H9 (cell line): ENCODE measurements around the gene SSBP3. TPM values are rescaled to one million over a fixed set of nuclear protein-coding genes. Genes with fewer than 3 reads are reported as not detected.

Experiments
- DNase-seq: peaks from one replicate; pipeline ENCODE4 v3.0.0-alpha.2; 2017
- H2AFZ ChIP-seq: one replicate; pipeline ENCODE4 v1.6.1; 2013; ENCODE audit warnings: mild to moderate bottlenecking, low read length, control low read depth, moderate library complexity
- H2AK5ac ChIP-seq: 2 replicates; pipeline ENCODE4 v1.6.1; 2013; ENCODE audit warnings: low read length, control low read depth, mixed read lengths; ENCODE audit not compliant: insufficient read length
- H2BK120ac ChIP-seq: one replicate; pipeline ENCODE4 v1.6.1; 2013; ENCODE audit warnings: low read depth, mild to moderate bottlenecking, low read length, control low read depth, inconsistent platforms; ENCODE audit not compliant: poor library complexity, severe bottlenecking
- H2BK12ac ChIP-seq: 2 replicates; pipeline ENCODE4 v1.6.1; 2013; ENCODE audit warnings: low read length, control low read depth, mixed read lengths, low read depth; ENCODE audit not compliant: insufficient read length
- H2BK15ac ChIP-seq: 2 replicates; pipeline ENCODE4 v1.6.1; 2013; ENCODE audit warnings: low read depth, low read length, control low read depth
- H2BK20ac ChIP-seq: one replicate; pipeline ENCODE4 v1.6.1; 2013; ENCODE audit warnings: low read depth, mild to moderate bottlenecking, low read length, control low read depth, inconsistent platforms; ENCODE audit not compliant: poor library complexity, severe bottlenecking
- H2BK5ac ChIP-seq: 2 replicates; pipeline ENCODE4 v1.6.1; 2013; ENCODE audit warnings: low read length, control low read depth, mixed read lengths; ENCODE audit not compliant: insufficient read length
- H3K14ac ChIP-seq: 2 replicates; pipeline ENCODE4 v1.6.1; 2013; ENCODE audit warnings: low read length, control low read depth; ENCODE audit not compliant: insufficient read depth
- H3K18ac ChIP-seq: 2 replicates; pipeline ENCODE4 v1.6.1; 2013; ENCODE audit warnings: low read depth, mild to moderate bottlenecking, mixed read lengths, low read length, control low read depth; ENCODE audit not compliant: insufficient read length
- H3K23ac ChIP-seq: 2 replicates; pipeline ENCODE4 v1.6.1; 2013; ENCODE audit warnings: low read length, control low read depth, mixed read lengths, low read depth; ENCODE audit not compliant: insufficient read length
- H3K23me2 ChIP-seq: 2 replicates; pipeline ENCODE4 v1.6.1; 2013; ENCODE audit warnings: low read depth, mild to moderate bottlenecking, mixed read lengths, low read length, control low read depth; ENCODE audit not compliant: insufficient read length, poor library complexity, severe bottlenecking
- H3K27ac ChIP-seq: 2 replicates; pipeline ENCODE4 v1.5.1; 2013; ENCODE audit warnings: low read length, control low read depth, mixed read lengths, low read depth; ENCODE audit not compliant: insufficient read length
- H3K27me3 ChIP-seq: 2 replicates; pipeline ENCODE4 v1.6.1; 2013; ENCODE audit warnings: low read length, control low read depth, inconsistent platforms; ENCODE audit not compliant: insufficient read depth
- H3K4ac ChIP-seq: 2 replicates; pipeline ENCODE4 v1.6.1; 2013; ENCODE audit warnings: low read depth, mild to moderate bottlenecking, control low read depth, inconsistent platforms, low read length, moderate library complexity
- H3K4me1 ChIP-seq: 2 replicates; pipeline ENCODE4 v1.6.1; 2013; ENCODE audit warnings: low read length, control low read depth, inconsistent platforms; ENCODE audit not compliant: insufficient read depth
- H3K4me2 ChIP-seq: 2 replicates; pipeline ENCODE4 v1.6.1; 2013; ENCODE audit warnings: low read length, control low read depth, mixed read lengths; ENCODE audit not compliant: insufficient read length, insufficient read depth
- H3K56ac ChIP-seq: 2 replicates; pipeline ENCODE4 v1.6.1; 2013; ENCODE audit warnings: low read depth, mild to moderate bottlenecking, mixed read lengths, low read length, control low read depth; ENCODE audit not compliant: insufficient read length
- H3K79me1 ChIP-seq: 2 replicates; pipeline ENCODE4 v1.6.1; 2013; ENCODE audit warnings: low read depth, mild to moderate bottlenecking, moderate library complexity, low read length, control low read depth, inconsistent platforms; ENCODE audit not compliant: insufficient read depth, poor library complexity, severe bottlenecking
- H3K79me2 ChIP-seq: 2 replicates; pipeline ENCODE4 v1.6.1; 2013; ENCODE audit warnings: low read length, control low read depth, inconsistent platforms; ENCODE audit not compliant: insufficient read depth
- H3K9ac ChIP-seq: 2 replicates; pipeline ENCODE4 v1.6.1; 2013; ENCODE audit warnings: low read length, control low read depth, mixed read lengths; ENCODE audit not compliant: insufficient read length; ENCODE audit errors: extremely low read depth
- H3K9me3 ChIP-seq: one replicate; pipeline ENCODE4 v1.6.1; 2013; ENCODE audit warnings: low read depth, low read length, inconsistent platforms; ENCODE audit not compliant: control insufficient read depth
- H3T11ph ChIP-seq: one replicate; pipeline ENCODE4 v1.6.1; 2013; ENCODE audit warnings: mild to moderate bottlenecking, low read length, control low read depth, inconsistent platforms
- H4K20me1 ChIP-seq: one replicate; pipeline ENCODE4 v1.6.1; 2013; ENCODE audit not compliant: control insufficient read depth, insufficient read length, insufficient read depth
- H4K5ac ChIP-seq: 2 replicates; pipeline ENCODE4 v1.6.1; 2013; ENCODE audit warnings: low read depth, mild to moderate bottlenecking, mixed read lengths, low read length, control low read depth; ENCODE audit not compliant: insufficient read length
- H4K8ac ChIP-seq: replicated peaks from 2 replicates; pipeline ENCODE4 v1.6.1; 2013; ENCODE audit warnings: low read length, control low read depth, mixed read lengths, low read depth; ENCODE audit not compliant: insufficient read length
- H4K91ac ChIP-seq: 2 replicates; pipeline ENCODE4 v1.6.1; 2013; ENCODE audit warnings: low read depth, mild to moderate bottlenecking, moderate library complexity, mixed read lengths, low read length, control low read depth; ENCODE audit not compliant: insufficient read length
- H3K27ac Mint-ChIP-seq, 3 experiments: 2 replicates in 2 of 3; 3 replicates in 1 of 3; pipeline ENCODE4 v1.8.0; 2020 to 2021; ENCODE audit warnings: mixed read lengths in 3 of 3, mild to moderate bottlenecking in 1 of 3, moderate library complexity in 1 of 3
- H3K27me3 Mint-ChIP-seq: 2 replicates; pipeline ENCODE4 v1.8.0; 2021; ENCODE audit warnings: low read depth, mild to moderate bottlenecking, moderate library complexity, mixed read lengths
- H3K36me3 Mint-ChIP-seq, 3 experiments: 2 replicates in 2 of 3; 3 replicates in 1 of 3; pipeline ENCODE4 v1.8.0; 2020 to 2021; ENCODE audit warnings: low read depth in 3 of 3, mixed read lengths in 3 of 3; ENCODE audit not compliant: insufficient read depth in 1 of 3
- H3K4me1 Mint-ChIP-seq, 2 experiments: 2 replicates each; pipeline ENCODE4 v1.8.0; 2020; ENCODE audit warnings: mixed read lengths in 2 of 2
- H3K4me3 Mint-ChIP-seq, 2 experiments: 2 replicates in 1 of 2; 3 replicates in 1 of 2; pipeline ENCODE4 v1.8.0; 2020 to 2021; ENCODE audit warnings: mild to moderate bottlenecking in 2 of 2, mixed read lengths in 2 of 2, moderate library complexity in 1 of 2
- H3K9me3 Mint-ChIP-seq, 2 experiments: 2 replicates in 1 of 2; 3 replicates in 1 of 2; pipeline ENCODE4 v1.8.0; 2020; ENCODE audit warnings: mild to moderate bottlenecking in 2 of 2, mixed read lengths in 2 of 2, moderate library complexity in 1 of 2
- WGBS: extraction: QIAGEN DNeasy Blood & Tissue Kit; methylation state at CpG from one replicate; pipeline ENCODE4 v1.1.7; 2013; ENCODE audit warnings: missing lambda C conversion rate, low lambda C conversion rate, mixed read lengths; ENCODE audit not compliant: insufficient read length; ENCODE audit errors: extremely low coverage; 5-methylcytosine and 5-hydroxymethylcytosine counted together
- total RNA-seq: library from RNA; stranded (reverse); gene quantifications from 2 replicates; pipeline ENCODE4 v1.2.1, GENCODE V29; 2021
- TF ChIP-seq, protein P1 (sequence below): fragments of 200-600 bp; sonication (generic); conservative IDR thresholded peaks from 3 replicates; pipeline ENCODE4 v1.8.0; 2021; ENCODE audit warnings: antibody characterized with exemption, mild to moderate bottlenecking

SSBP3 gene
- total RNA-seq, 1 experiment from 2014 or later = 126 TPM

DNA sequence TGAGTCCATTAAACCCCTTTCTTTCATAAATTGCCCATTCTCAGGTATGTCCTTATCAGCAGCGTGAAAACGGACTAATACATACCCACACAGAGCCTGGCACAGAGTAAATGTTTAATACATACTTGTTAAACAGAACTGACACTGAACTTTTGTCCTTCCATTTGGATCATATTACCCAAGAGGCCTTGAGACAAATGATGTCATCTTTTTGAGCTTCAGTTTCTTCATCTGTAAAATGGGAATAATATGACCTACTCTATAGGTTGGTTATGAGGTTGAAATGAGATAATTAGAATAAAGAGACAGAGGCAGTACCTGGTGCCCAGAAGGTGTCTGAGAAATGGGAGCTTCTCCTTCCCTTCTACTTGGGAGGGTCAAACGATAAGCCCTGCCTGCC is 220.1 kb downstream of the SSBP3 start:
- H4K91ac ChIP-seq = no peak overlapping the region
- no peak overlapping the region for H2BK20ac ChIP-seq
- no peaks in the 10 kb centered on the region for H3K4me1 ChIP-seq
- H3K4me2 ChIP-seq = no peak overlapping the region
- no peaks in the 10 kb centered on the region for H4K20me1 ChIP-seq
- H3K27me3 ChIP-seq = no peaks in the 10 kb centered on the region
- no CpG with 5 or more reads among the region's 3 CpGs for WGBS
- Mint-ChIP-seq H3K4me3 (no peak overlapping the region), H3K27ac (no peak overlapping the region), H3K36me3 (peaks cover 8 to 13% (median 12%) of the 10 kb centered on the region in 3 experiments; a peak in 6 of 7 replicates), H3K9me3 (no peaks in the 10 kb centered on the region; a peak in 2 of 5 replicates), H3K27me3 (peaks cover 2% of the 10 kb centered on the region; the same call in 1 of the 2 replicates), H3K4me1 (peaks cover 2% of the 10 kb centered on the region in 2 experiments)
- TF ChIP-seq, protein P1, sequence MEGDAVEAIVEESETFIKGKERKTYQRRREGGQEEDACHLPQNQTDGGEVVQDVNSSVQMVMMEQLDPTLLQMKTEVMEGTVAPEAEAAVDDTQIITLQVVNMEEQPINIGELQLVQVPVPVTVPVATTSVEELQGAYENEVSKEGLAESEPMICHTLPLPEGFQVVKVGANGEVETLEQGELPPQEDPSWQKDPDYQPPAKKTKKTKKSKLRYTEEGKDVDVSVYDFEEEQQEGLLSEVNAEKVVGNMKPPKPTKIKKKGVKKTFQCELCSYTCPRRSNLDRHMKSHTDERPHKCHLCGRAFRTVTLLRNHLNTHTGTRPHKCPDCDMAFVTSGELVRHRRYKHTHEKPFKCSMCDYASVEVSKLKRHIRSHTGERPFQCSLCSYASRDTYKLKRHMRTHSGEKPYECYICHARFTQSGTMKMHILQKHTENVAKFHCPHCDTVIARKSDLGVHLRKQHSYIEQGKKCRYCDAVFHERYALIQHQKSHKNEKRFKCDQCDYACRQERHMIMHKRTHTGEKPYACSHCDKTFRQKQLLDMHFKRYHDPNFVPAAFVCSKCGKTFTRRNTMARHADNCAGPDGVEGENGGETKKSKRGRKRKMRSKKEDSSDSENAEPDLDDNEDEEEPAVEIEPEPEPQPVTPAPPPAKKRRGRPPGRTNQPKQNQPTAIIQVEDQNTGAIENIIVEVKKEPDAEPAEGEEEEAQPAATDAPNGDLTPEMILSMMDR = no peak
- H2BK12ac ChIP-seq = no peak overlapping the region
- no peak overlapping the region for H3K4ac ChIP-seq
- H3K79me1 ChIP-seq = no peaks in the 10 kb centered on the region
- H2BK120ac ChIP-seq = no peak overlapping the region
- H3K27ac ChIP-seq = no peak overlapping the region
- H3K79me2 ChIP-seq = no peaks in the 10 kb centered on the region
- no peak overlapping the region for H3T11ph ChIP-seq
- no peak overlapping the region for H2AK5ac ChIP-seq
- DNase-seq = no peak
- H3K18ac ChIP-seq = no peak overlapping the region
- no peak overlapping the region for H4K8ac ChIP-seq
- no peaks in the 10 kb centered on the region for H3K23me2 ChIP-seq
- H3K9ac ChIP-seq = no peak overlapping the region
- H3K23ac ChIP-seq = no peak overlapping the region
- no peak overlapping the region for H3K56ac ChIP-seq
- no peaks in the 10 kb centered on the region for H3K9me3 ChIP-seq
- no peak overlapping the region for H3K14ac ChIP-seq
- no peak overlapping the region for H2AFZ ChIP-seq
- H4K5ac ChIP-seq = no peak overlapping the region
- H2BK5ac ChIP-seq = no peak overlapping the region
- H2BK15ac ChIP-seq = no peak overlapping the region
